HG03558 (cell line): ENCODE results near the gene ANAPC16.
"Not testable (repeated sequence)": the region's sequence is repeated elsewhere in the genome, so short reads cannot be mapped to it uniquely, and the experiment has no call there.

Source experiments
- ATAC-seq: cut with Tn5 transposase; IDR thresholded peaks from one replicate; pipeline ENCODE4 v1.9.1; 2021; ENCODE audit warnings: moderate number of reproducible peaks; ENCODE audit not compliant: unreplicated experiment; ENCODE audit errors: extremely low read depth

The ANAPC16 gene

DNA sequence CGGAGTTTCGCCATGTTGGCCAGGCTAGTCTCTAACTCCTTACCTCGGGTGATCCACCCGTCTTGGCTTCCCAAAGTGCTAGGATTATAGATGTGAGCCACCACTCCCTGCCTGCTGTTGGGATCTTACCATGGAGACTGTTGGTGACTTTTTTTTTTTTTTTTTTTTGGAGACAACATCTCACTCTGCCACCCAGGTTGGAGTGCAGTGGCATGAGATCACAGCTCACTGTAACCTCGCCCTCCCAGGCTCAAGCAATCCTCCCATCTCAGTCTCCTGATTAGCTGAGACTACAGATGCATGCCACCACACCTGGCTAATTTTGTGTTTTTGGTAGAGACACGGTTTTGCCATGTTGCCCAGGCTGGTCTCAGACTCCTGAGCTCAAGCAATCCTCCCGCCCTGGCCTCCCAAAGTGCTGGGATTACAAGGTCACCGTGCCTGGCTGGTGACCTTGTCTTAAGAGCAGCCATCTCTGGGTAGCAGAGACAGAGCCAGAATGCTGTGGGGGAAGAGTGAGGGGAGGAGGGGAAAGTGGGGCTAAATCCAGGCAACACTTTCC is 26.0 kb downstream of the ANAPC16 start:
- no peak for ATAC-seq

DNA sequence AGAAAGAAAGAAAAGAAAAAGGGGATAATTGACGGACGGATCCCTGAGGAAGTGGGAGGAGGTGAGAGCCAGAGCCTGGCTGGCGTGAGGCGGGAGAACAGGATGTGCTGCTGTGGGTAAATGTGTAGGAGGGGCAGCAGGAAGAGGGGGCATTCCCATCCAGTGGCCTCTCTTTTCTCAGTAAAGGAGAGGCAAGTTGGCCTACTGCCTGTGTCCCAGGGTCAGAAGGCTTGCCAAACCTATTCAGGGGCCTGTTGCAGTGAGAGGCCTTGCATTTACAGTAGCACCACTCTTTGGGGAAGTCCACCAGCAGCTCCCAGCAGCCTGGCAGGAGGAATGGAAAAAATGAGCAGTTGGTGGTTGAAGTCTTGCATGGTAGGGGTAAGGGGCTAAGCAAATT is 26.9 kb downstream of the ANAPC16 start:
- no peak for ATAC-seq

DNA sequence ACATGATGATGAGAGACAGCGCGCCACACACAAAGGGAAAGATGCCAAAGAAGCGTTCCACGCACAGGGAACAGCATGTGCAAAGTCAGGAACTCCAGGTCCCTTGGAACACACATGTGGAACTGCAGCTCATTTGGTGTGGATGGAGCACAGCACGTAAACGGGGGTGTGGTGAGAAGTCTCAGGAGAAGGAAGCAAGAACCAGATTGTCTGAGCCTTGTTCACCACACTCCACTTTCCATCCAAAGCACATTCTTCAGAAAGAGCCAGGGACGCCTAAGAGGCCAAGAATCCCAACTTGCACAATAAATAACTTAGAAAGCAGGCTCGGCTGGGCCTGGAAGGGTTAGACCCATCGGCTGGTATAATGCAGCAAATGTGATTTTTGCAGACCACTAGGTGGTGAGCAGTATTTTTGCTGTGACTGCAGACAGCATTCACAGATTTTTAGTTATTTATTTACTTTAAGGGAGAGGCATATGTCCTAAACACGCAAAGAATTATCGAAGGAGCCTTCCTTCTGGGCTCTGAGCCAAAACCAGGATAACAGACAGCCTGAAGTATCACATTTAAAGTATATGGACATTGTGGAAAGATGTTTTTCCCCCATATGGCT is 28.1 kb downstream of the ANAPC16 start:
- ATAC-seq: no peak

DNA sequence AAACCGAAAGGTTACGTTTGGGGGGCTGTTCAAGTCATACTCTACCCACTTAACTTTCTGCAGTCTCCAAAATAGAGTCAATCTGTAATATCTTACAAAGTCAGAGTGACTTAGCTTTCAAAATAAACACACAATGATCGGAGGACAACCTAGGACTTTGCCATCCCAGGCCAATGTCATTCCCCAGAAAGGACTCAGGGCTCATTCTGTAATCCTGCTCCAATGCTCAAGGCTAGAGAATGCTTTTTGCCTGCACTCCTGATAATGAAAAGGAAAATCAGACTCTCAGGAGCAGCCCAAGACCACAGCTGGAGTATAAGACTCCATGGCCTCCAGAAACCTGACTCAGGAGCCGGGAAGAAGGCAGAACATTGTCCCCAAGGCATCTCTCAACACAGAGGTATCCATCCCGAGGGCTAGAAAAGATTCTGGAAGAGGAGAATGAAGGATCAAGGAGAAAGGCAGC is 28.8 kb downstream of the ANAPC16 start:
- ATAC-seq: no peak

DNA sequence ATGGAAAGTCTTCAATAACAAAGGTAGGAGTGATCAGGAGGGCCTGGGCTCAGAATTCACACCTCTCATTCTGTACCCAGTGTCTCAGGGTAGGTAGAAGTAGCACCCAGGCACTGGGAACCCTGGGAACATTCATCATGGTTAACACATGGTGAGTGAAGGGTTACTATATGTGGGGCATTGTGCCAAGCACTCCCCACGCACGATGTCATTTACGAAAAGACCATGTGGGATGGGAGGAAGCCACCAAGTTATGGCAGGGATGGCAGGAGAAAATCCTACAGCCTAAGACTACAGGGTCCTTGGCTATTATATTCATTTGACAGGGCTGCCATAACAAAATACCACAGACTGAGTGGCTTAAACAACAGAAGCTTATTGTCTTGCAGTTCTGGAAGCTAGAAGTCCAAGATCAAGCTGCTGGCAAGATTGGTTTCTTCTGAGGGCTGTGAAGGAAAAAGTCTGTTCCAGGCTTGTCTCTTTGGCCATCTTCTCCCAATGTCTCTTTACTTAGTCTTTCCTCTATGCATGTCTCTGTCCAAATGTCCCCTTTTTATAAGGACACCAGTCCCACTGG is 30.2 kb downstream of the ANAPC16 start:
- no peak for ATAC-seq

DNA sequence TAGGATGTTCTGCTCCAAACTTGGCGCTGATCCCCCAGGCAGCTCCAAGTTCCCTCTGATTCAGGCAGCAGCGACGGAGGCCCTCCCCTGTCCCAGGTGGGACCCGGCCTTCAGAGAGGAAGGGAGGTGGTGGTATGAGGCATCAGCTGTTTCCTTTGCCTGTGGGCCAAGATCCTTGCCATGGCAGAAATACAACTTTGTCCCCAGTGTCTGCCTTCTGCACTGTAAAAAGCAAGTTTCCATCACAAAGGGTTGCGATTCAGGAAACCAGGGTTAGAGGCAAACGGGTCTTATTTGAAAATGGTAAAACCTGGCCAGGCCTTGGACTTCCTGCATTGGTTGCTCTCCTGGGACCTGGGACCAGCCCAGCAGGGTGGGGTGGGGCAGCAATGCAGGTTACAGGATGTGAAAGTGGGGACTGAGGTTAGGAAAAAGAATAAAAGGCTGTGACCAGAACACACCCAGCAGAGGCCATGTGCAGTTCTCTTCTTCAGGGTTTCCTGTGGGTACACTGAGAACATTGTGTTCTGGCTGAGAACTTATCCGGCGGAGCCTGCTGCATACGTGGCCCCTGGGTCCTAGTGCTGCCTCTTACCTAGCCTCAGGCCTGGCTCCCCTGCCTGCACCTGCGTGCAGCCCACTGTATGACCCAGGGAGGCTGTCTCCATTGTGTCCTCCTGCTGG is 32.8 kb downstream of the ANAPC16 start:
- peak; percentile 58 for ATAC-seq

DNA sequence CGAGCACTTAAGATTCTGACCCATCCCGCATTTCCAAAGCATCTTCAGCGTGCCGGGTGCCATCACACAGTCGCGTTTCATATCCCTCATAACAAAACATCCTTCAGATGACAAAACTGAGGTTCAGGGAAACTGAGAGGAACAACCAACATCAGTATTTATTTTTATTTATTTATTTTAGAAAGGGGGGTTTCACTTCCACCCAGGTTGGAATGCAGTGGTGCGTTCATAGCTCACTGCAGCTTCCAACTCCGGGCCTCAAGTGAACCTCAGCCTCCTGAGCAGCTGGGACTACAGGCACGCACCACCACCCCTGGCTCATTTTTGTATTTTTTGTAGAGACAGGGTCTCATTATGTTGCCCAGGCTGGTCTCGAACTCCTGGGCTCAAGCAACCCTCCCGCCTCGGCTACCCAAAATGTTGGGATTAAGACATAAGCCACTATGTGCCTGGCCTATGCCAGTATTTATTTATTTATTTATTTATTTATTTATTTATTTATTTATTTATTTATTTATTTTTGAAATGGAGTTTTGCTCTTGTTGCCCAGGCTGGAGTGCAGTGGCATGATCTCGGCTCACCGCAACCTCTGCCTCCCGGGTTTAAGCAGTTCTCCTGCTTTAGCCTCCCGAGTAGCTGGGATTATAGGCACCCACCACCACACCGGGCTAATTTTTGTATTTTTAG is 33.5 kb downstream of the ANAPC16 start:
- not testable (repeated sequence) for ATAC-seq

DNA sequence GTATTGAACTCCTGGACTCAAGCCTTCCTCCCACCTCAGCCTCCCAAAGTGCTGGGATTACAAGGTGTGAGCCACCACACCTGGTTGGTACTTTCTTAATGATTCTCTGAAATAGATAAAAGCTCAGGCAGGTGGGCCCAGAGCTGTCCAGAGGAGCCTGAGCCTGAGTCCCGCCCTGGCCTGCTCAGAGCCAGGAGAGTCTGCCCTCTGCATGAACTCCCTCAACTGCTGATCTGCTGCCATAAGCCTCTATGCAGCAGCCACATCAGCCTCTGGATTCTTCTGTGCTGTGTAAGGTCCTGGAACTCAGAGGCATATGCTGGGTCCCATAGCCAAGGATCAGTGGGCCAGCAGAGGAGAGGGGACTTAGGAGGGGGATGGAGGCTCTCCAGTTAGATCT is 34.9 kb downstream of the ANAPC16 start:
- no peak for ATAC-seq

DNA sequence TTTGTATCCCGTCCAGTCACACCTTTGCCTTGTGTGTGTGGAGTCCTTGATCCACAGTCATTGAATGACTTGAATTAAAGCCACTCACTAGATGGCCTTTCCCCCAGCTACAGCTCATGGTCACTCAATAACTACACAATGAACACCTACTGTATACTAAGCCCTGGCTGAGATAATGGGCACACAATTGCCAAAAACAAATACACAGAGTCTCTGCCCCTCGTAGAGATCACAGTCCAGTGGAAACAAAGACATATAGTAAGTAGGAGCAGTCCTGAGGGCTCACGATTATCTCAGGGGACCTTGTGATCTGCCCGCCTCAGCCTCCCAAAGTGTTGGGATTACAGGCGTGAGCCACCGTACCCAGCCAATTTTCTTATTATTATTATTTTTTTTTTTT is 35.8 kb downstream of the ANAPC16 start:
- no peak for ATAC-seq

DNA sequence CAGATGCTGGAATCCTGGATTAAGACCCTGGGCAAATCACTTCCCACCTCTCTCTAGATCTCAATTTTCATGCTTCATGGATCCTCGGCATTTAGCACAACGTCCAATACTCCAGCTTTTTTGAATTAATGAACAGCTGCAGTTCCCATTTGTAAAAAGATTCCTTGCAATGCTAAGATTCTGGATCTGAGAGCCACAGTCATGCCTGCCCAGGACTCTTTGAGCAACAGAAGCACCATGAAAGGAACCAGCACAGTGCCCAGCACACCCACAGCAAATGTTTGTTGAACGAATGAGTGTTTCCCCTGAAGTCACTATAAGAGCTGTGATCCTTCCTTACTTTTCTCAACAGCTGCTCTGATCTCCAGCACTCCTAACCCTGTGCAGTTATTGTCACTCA is 37.2 kb downstream of the ANAPC16 start:
- no peak for ATAC-seq

DNA sequence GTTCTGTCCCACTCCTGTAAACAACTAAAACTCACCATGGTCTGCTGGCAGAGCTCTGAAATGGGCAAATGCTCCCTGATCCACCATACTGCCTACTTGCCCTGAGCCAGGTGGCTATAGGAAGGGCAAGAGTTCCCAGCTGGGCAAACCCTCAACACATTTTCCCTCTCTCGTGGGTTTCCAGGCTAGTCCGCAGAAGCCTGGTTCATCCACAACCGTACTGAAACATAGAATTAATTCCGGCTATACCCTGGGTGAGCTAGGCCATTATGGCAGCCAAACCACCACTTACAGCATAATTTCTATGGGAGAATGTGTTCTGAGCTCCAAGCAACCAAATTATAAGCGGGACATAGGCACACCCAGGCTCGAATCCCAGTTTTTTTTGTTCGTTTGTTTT is 37.8 kb downstream of the ANAPC16 start:
- ATAC-seq: no peak

DNA sequence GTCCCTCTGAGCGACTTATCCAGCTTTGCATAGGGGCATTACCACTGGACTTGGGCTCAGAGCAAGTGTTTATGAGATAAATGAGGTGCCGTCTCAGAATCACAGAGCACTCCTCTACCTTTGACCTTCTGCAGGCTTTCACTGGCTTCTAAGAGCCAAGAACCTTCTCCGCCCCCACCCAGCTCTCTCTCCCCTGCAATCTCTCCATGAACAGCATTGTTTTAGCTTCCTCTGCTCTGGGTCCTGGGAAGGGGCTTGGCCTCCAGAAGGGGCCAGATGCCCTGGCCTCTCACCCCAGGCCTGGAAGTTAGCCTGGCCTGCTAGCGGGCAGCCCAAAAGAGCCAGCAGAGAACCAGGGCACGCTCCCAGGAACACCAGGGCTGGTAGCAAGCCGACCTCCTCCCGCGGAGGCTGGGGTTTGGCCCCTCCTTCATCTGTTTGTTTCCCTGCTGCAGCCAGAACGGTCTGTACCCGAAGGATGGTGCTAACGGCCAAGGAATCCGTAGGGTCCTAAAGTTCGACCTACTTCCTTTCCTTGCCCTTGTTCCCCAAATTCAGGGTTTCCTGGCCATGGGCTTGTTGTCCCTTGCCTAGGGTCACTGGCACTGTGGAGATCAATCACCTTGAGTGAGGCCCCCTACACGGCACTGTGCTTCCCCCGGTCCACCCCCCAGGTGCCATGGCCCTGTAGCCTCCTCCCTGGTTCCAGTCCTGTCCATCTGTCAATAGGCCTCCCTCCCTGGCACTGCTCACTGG is 39.2 kb downstream of the ANAPC16 start:
- ATAC-seq: no peak

DNA sequence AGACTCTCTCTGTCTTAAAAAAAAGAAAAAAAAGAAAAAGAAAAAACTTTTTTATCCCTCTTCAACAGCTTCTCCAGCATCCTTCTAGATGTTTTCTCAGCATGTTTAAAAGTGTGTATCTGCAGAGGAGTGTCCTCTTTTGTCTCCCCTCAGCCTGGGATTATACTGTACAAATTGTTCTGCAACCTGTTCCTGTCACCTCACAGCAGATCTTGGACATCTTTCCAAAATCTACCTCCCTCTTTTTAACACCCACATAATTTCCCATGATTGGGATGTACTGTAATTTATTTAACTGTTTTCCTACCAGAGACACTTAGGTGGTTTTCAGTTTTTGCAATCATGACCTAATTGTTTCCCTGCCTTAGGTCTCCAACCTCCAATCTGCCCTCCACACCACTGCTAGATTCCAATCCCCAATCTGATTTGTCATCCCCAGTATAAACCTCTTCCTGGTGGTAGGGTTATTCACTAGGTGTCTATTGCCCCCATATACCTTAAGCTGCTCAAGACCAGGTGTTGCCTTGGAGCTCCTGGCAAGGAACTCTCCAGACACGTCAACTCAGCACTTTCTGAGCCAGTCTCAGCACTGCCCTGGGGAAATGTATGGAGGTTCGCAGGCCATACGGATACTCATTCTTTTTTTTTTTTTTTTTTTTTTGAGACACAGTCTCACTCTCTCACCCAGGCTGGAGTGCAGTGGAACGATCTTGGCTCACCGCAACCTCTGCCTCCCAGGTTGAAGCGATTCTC is 40.3 kb downstream of the ANAPC16 start:
- ATAC-seq: no peak

DNA sequence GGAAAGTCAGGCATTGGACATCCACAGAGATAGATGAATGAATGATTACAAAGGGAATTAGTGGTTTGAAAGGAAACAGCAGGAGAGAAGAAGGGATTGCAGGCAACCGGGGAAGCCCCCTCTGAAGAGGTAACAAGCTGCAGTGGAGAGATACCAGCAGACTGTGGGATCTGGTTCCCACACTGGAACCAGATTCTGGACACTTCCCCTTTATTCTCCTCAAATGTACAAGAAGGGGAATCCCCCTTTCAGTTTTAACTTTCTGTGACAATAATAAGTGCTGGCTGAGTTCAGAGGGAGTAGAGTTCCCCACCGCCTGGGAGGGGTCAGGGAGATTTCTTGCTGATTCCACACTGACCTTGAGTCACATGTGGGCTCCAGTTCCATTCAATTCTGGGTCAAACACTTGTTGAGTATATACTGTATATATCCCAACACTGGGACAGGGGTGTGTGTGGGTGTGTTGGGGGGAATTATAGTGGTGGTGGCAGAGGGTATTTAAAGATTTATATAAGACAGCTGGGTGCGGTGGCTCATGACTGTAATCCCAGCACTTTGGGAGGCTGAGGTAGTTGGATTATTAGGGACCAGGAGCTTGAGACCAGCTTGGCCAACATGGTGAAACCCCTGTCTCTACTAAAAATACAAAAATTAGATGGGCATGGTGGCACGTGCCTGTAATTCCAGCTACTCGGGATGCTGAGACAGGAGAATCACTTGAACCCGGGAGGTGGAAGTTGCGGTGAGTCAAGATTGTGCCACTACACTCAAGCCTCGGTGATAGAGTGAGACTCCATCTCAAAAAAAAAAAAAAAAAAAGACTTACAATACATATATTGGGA is 41.5 kb downstream of the ANAPC16 start:
- ATAC-seq: no peak

DNA sequence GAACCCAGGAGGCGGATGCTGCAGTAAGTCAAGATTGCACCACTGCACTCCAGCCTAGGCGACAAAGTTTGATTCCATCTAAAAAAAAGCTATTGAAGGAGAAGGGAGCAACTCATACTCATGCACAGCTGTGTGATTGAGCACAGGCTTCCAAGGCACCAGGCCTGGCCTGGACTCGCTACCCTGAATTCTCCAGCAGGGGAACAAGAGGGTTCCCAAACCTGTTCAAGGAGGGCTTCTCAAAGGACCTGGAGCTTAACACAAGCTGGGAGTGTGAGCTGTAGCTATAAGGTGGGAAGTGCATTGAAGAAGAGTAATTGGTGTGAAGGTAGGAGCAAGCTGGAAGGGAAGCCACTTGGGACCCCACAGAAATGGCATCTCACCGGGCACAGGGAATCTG is 42.8 kb downstream of the ANAPC16 start:
- ATAC-seq: no peak

DNA sequence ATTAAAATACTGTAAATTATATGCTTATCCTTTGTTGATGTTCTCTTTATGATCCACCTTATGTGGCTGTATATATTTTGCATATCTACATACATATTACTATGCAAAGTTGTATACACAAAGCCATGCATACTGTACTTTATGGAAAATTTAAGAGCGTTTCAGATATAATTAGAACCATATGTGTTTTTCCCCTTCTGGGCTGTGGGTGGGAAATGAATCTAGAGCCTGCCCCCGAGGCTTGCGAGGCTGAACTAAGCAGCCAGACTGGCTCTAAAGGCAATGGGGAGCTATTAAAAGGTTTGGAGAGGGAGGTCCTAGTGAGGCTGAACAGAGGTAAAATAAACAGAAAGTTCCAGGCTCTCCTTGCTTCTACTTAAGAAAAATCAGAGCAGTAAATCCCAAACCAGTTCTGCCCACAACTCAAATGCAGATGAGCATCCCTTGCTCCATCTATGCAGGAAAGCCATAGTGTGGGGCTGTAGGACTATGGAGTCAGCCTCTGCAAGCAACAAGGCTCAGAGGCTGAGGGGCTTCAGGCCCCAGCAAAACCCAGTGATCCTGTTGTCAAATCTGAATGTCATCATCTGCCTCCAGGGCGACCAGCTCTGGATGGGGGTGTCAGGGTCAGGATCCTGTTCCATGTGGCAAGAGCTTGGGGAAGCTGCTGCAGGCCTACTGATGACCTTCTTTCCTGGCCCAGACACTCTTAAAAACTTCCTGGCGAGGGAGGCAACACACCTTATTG is 43.9 kb downstream of the ANAPC16 start:
- ATAC-seq: no peak

DNA sequence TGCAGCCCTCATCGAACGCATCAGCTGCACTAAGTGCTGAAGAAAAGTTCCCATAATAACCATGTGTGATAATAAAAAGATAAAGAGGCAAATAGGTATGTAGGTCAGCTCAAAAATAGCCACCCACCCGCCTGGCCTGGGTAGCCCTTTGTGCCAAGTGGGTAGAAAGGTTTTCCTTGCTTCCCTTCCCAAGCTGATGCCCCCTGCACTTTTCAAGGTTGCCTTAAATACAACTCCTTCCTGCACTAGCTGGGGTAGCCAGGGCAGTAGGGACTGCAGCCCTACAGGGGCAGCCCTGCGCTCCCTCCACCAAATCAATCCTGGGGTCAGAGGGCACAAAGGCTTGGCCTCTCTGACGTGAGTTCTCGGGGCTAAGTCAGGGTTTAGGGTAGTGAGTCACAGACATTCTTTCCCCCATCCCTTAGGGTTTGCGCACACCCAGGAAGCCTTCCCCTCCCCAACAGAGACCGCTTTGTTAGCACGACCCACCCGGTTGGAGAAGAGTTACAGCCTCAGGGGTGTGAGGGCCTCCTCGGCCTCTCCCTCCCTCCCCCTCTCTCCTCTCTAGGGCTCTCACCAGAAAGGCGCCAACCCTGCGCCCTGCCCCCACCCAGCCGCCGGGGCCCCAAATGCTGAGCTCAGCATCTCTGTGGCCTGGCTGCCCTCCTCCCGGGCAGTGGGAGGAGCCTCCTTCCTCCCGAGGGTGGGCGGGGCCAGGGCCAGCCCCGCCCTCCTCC is 44.6 kb downstream of the ANAPC16 start:
- ATAC-seq: peak; percentile 21
